Activated T-cell treated with anti-CD3 and anti-CD28 coated beads for 48 hours (primary cell): ENCODE data around the gene LILRB3.
"Not testable (repeated sequence)": the region's sequence is repeated elsewhere in the genome, so short reads cannot be mapped to it uniquely, and the experiment has no call there.

ENCODE experiments used
- DNase-seq: peaks from one replicate; pipeline ENCODE4 v3.0.0-alpha.2; 2020; ENCODE audit warnings: low read depth

Gene LILRB3

DNA sequence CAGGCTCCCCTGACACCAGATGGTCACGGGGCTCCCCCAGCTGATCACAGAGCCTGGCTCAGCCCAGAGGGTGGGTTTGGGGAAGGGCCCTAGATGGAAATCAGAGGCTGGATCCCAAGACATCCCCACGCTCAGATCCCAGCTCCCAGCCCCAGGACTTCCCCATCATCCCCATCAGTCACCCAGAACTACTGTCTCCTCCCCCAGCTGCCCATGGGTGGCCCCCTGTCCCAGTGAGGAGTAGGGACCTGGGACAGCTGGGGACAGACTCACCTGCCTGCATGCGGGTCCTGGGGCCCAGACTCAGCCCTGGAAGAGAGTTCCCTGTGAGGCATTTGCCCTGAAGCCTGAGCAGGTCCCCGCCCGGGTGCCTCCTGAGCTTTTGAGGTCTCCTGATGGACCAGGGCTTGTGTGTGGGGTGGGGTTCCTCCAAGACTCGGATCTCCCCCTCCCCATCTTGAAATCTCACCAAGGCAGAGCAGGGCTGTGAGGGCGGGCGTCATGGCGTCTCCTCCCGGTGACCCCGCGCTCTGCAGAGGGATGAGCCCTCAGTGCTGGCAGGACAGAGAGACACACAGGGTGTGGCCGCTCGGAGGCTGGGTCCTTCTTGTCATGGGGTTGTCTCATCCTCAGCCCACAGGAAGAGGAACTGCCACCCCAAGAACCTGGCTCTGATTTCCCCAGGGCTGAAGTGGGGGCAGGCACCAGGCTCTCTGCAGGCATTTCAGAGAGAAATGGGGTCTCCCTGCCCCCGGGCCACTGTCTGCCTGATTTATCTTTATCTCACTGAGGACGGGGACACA, at the start of gene LILRB3:
TSS of gene LILRB3 (minus strand) at position 534 of the 803 bp plus-strand sequence. CDS start at position 503, 31 bp downstream.
- not testable (repeated sequence) for DNase-seq

DNA sequence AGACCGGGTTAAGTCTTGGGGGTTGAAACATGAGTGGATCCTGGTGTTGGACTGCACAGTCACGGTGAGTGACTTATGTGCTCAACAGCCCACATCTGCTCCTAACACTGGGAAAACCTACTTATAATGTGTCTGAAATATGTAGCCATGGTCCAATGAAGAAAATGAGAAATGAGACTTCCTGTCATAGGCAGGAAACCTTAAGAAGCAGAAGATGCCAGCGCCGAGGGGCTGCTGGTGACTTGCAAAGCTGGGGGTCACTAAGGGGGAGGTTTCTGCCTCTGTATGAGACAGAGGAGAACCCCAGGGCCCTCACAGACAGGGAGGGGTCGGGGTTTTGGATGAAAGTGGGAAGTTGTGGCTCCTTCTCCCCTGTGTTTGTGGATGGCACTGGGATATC, 49.4 kb upstream of the LILRB3 start:
- DNase-seq, result not testable (repeated sequence)

DNA sequence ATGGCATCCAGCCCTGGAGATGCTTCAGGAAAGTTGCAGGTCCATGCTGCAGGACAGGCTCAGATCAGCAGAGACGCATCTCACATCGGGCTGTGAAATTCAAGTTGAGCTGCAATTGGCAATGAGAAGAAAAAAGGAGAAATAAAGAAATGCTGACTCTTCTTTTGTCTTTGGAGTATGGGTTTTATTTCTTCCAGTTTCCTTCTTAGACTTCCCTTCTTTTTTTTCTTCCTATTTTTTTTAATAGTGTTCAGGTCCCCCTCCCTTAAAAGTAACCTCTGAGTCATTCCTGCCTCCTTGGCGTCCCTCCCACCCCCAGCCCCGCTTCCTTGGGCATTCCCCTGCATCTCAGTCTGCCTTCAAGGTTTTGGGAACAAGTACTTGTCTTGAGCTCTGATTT, 48.8 kb upstream of the LILRB3 start:
- not testable (repeated sequence) for DNase-seq

DNA sequence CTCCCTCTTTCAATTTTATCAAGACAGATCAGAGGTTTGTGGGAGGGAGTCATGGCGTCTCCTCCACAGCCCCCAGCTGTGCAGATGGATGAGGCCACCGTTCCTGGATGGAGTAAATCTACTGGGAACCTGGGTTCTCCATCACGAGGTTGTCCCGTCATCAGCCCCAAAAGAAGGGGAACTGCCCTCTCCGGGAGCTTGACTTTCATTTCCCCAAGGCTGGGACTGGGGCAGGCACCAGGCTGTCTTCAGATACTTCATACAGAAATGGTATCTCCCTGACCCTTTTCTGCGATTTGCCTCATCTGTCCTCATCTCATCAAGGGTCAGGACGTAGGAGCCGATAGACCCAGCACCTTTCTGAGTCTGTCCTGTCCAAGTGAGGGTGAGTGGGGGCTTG, 48.3 kb upstream of the LILRB3 start:
- no peak for DNase-seq

DNA sequence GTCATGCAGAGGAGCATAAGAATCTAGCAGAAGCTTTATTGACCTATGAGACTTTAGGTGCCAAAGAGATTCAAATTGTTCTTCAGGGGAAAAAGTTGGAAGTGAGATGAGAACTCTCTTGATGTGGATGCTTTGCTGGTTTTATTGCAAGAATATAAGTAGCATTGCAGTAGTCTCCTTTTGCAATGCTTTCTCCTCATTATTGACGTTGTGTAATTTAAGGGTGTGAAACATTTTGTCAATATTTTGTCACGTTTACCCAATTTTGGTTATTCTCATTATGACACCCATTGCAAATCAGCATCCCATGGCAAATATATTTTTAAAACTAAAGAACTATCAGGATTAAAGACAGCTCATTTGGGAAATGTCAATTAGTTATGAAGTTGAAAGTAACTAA, 46.1 kb upstream of the LILRB3 start:
- no peak for DNase-seq

DNA sequence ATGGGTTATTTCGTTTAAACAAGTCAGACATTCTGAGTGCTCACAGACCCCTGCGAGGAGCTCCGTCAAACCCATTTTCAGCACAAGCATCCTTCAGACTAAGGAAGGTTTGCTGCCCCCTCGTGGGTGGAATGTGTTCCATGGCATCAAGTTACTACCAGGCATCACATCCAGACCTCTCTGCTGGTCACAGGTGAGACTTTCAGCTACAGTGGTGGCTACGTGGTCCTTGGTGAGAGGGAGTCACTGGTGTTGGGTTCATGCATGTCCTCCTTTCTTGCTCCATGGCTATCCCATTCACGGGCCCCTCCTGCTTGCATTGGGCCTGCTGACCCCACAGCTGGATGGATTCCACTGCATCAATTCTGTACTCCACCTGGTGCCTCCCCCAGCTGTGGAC, 43.3 kb upstream of the LILRB3 start:
- peak; percentile 56 for DNase-seq

DNA sequence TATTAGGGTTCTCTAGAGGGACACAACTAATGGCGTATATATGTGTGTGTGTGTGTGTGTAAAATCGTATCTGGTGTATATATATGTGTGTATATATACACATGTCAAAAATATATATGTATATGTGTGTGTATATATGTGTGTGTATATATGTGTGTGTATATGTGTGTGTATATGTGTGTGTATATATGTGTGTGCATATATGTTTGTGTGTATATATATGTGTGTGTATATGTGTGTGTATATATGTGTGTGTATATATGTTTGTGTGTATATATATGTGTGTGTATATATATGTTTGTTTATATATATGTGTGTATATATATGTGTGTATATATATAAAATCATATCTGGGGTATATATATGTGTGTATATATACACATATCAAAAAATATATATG, 39.7 kb upstream of the LILRB3 start:
- DNase-seq, result no peak

DNA sequence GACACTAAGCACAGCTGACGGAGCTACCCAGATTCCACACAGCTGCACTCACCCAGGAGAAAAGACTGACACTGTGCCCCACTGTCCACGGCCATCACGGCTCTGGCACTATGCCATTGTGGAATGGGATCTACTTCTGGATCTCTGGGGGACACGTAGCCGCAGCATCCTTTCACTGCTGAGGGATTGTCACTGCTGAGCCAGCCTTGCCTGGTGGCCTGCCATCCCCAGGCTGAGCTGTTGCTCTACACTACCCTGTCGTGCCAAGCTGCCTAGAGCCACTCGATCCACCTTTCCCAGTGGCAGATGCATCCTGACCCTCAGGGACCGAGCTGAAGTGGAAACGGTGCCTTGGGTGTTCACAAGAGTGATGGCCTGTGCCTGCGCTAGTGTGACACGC, 39.3 kb upstream of the LILRB3 start:
- no peak for DNase-seq

DNA sequence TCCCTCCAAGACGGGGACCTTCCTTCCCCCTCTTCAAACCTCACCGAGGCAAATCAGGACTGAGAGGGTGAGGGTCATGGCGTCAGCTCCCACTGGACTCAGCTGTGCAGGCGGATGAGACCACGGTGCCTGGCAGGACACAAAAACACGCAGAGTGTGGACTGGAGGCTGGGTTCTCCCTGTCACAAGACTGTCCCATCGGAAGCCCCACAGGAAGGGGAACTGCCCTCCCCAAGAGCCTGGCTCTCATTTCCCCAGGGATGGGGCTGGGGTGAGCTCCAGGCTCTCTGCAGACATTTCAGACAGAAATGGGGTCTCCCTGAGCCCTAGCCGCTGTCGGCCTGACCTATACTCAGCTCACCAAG, 34.3 kb upstream of the LILRB3 start, which contains the start of gene LILRB5:
TSS of gene LILRB5 (minus strand) at position 158 of the 365 bp plus-strand sequence. CDS start at position 78, 80 bp downstream.
- no peak for DNase-seq

DNA sequence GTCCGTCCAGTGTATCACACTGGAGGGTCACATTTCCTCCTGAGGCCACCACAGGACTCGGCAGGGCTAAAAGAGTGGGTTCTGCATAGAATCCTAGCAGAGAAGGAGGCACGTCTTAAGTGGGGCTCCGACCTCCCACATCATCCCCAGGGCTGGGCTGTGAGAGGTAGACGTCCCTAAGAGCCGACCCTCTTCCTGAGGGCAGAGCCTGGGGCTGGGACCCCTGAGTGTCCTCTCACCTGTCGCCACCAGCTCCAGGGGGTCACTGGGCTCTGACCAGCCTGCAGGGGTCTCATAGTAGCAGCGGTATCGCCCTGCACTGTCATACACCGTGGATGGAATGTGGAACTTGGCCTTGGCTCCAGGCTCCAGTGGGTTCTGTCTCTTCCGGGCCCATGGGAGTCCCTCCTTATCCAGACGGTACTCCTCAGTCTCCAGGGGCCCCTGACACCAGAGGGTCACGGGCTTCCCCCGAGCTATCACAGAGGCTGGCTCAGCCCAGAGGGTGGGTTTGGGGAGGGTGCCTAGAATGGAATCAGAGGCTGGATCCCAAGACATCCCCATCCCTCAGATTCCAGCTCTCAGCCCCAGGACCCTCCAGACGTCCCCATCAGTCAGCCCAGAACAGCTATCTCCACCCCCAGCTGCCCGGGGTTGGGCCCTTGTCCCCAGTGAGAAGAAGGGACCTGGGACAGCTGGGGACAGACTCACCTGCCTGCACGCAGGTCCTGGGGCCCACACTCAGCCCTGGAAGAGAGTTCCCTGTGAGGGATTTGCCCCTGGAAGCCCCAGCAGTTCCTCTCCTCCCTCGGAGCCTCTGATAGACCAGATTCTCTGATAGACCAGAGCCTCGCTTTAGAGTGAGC, 33.7 kb upstream of the LILRB3 start:
- DNase-seq, result no peak

DNA sequence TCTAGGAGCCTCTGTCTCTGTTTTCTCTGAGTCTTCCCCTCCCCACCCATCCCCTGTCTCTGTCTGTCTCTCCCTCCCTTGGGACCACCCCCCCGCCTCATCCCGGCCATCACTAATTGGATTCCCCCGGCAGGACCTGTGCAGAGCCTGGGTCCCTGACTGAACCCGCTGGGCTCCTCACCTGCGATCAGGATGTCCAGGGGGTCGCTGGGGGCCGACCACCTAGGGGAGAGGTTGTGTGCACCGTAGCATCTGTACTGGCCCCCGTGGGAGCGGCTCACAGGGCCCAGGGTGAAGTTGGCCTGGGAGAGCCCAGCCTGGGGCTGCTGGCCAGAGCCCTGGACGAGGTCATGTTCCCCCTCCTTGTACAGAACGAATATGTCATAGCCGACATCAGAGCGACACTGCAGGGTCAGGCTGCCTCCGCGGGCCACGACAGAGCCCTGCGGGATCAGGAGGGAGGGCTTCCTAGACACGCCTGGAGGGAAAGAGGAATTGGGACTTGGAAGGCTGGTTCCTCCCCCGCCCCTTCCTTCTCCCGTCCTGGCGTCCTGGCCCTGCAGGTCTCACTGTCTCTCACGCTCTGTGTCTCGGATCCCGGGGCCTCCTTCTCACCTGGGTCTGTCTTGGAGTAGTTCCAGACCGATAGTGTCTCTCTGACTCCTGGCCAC, 32.4 kb upstream of the LILRB3 start:
- no peak for DNase-seq

DNA sequence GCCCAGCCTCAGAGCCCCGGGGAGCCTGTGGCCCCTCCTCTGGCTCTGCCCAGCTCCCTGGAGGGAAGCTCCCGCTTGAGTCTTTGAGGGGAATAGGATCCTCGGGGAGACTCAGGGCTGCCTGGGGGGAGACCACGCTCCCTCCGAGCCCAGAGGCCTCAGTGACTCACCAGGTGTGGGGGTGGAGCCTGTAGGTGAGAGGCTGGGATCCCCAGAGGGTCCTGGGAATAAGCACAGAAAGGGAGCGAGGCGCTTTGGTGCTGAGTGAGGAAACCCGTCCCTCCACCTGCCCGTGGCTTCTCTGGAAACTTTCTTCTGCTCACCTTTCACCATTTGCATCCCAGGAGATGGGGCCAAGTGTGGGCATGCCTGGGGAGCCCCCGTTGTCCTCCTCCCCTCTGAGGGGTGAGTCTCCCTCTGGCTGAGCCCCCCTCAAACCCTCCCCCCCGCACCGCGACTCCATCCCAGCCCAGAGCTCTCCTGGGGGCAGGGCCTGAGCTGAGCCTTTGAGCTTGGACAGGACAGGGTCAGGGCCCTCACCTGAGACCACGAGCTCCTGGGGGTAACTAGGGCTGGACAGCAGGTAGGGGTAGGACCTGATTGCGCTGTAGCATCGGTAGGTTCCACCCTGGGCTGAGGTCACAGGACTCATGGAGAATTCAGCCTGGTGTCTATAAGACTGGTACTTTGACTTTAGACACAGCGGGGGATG, 31.5 kb upstream of the LILRB3 start:
- no peak for DNase-seq

DNA sequence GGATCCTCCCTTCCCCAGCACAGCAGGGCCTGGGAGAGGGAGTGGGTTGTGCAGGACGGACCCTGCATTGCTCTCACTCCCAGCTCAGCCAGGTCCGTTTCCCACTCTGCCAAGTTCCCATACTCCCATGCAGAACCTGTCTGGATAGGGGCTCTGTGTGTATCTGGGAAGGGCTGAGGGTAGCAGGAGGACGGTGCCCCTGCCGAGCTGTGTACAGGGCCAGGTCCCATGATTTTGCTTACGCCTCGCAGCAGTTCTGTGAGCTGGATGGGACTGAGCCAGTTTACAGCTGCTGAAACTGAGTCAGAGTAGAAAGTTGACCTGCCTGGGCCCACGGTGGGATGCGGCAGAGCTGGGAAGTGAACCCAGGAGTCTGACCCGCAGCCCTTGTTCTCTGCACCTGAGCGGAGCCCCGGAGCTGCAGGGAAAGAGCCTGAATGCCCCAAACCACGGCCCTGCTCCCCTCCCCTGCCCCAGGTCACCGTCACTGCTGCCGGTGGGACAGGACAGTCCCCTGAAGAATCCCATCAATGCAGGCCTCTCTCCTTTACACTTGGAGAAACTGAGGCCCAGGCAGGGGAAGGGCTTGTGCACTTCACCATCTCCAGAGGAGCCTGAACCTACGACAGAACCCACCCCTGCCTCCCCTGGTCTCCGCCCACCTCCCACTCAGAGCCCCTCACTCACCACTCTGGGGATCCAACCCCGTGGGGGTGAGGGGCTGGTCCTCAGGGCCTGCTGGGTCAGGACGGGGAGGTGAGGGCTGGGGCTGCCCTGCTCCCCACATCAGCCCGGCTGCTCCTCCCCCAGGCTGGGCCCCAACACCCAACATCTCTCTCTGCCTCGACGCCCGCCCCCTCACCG, 30.8 kb upstream of the LILRB3 start:
- DNase-seq, result no peak

DNA sequence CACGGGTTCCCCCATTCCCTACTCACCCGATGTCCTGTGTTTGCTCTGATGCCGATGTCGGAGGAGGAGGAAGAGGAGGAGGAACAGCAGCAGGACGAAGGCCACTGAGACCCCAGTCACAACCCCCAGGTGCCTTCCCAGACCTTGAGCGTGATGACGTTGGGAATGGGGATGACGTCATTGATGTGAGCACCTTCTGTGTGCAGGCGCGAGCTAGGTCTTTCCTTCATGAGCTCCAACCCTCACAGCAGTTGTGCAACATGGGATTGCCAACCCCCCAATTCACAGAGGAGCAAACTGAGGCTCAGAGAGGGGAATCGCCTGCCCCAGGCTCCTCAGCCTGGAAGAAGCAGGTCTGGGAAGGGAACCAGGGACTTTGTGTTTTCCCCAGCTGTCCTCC, 30.0 kb upstream of the LILRB3 start:
- no peak for DNase-seq

DNA sequence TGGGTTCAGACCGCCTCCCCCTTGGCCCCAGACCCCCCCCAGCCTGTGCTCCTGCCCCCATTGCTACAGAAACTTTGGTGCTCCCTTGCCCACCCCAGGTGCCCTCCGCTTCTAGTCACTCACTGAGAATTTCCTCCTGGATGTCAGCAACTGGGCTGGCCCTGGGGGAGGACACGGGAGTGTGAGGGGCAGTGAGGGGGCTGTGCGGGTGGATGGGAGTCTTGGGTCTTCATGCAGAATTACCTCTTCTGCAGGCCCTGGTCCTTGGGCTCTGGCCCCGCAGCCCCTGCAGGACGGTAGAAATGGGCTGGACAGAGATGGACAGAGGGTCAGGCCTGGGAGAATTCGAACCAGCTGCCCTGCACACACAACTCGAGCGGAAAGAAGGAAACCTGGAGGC, 29.4 kb upstream of the LILRB3 start:
- no peak for DNase-seq

DNA sequence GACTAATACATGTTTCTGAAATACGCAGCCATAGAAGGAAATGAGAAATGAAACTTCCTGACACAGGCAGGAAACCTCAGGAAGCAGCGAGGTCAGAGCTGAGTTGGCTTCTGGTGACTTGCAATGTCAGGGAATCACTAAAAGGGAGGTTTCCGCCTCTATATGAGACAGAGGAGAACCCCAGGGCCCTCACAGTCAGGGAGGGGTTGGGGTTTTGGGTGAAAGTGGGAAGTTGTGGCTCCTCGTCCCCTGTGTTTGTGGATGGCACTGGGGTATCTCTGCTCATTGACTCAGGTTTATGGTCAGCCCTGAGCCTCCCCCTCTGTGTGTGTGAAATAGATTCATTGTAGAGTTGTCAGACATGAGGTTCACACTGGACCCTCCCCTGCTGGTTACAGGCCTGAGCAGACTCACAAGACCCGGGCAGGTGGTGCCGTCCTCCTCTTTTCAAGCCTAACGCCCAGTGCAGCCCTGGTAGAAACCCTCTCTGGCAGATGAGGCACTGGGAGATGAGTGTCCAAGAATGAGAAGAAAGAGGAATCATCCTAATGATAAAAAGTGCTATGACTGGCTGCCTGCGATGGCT, 25.3 kb upstream of the LILRB3 start:
- peak; percentile 57 for DNase-seq

DNA sequence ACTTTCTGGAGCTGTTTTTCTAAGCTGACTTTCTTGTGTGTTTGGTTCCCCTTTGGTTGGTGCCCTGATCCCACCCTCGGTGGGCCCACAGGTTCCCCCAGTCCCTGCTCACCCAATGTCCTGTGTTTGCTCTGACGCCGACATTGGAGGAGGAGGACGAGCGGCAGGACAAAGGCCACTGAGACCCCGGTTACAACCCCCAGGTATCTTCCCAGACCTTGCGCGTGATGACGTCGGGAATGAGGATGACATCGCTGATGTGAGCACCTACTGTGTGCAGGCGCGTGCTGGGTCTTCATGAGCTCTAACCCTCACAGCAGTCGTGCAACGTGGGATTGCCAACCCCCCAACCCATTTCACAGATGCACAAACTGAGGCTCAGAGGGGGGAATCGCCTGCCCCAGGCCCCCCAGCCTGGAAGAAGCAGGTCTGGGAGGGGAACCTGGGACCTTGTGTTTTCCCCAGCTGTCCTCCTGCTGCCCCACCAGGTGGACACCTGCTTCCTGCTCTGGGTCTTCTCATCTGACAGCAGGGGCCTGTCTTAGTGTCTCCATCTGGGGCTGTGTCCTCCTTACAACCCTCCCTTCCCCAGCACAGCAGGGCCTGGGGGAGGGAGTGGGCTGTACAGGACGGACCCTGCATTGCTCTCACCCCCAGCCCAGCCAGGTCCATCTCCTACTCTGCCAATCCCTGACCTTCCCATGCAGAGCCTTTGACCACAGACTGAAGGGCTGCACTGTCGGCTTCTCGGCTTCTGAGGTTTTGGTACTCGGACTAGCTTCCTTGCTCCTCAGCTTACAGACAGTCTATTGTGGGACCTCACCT, 24.5 kb upstream of the LILRB3 start:
- no peak for DNase-seq

DNA sequence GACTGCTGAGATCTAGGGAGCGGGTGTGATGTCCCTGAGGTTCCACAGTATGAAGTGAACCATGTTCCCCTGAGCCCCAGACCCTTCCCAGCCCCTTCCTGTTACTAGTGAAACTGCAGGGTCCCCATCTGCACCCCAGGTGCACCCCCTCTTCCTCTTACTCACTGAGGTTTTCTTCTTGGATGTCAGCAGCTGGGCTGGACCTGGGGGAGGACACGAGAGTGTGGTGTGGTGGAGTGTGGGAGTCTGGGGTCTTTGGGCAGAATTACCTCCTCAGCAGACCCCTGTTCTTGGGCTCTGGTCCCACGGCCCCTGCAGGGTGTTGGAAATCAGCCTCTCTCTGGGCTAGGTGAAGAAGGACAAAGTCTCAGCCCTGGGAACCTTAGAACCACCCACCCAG, 23.1 kb upstream of the LILRB3 start:
- DNase-seq, result no peak

DNA sequence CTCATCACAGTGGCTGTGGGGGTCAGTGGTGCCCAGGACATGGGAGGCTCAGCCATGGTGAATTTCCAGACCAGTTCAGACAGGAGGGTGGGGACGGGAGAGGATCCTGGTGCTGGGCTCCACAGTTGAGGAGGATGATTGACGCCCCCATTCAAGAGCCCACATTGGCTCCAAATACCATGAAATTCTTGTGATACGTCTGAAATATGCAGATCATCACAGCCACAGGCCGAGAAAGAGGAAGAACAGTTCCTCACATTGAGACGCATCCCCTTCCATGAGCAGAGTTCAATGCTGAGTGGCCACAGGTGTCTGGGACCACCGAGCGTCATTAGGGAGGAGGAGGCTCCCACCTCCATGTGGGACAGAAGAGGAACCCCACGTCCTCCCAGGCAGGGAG, 21.0 kb upstream of the LILRB3 start:
- DNase-seq, result not testable (repeated sequence)

DNA sequence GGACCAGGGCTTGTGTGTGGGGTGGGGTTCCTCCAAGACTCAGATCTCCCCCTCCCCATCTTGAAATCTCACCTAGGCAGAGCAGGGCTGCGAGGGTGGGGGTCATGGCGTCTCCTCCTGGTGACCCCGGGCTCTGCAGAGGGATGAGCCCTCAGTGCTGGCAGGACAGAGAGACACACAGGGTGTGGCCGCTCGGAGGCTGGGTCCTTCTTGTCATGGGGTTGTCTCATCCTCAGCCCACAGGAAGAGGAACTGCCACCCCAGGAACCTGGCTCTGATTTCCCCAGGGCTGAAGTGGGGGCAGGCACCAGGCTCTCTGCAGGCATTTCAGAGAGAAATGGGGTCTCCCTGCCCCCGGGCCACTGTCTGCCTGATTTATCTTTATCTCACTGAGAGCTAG, 19.8 kb upstream of the LILRB3 start, which contains the start of gene LILRA6:
TSS of gene LILRA6 (minus strand) at position 145 of the 400 bp plus-strand sequence.
- not testable (repeated sequence) for DNase-seq
